Measurements from ENCODE around the gene CALML5.

DNA sequence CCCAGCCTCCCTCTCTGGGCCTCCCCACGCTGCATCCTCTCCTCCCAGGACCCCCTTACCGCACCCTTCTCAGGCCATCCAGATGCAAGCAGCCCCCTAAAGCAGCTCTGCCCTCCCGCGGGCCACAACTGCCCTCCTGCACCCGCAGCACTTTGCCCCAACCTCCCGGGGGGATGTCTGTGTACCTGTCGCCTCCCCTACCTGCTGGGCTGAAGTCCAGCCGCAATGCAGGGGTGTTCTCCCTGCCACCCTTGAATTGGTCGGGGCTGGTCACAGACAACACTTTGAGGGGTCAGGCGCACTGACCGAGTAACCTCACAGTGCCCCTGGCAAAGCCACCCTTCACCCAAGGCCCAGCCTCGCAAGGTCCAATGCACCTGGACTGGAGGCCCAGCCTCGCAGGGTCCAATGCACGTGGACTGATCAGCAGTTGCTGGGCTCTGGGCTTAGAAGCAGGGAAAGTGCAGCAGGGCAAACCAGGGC lies 8.3 kb upstream of the CALML5 start:
- TF ChIP-seq, protein P1, sequence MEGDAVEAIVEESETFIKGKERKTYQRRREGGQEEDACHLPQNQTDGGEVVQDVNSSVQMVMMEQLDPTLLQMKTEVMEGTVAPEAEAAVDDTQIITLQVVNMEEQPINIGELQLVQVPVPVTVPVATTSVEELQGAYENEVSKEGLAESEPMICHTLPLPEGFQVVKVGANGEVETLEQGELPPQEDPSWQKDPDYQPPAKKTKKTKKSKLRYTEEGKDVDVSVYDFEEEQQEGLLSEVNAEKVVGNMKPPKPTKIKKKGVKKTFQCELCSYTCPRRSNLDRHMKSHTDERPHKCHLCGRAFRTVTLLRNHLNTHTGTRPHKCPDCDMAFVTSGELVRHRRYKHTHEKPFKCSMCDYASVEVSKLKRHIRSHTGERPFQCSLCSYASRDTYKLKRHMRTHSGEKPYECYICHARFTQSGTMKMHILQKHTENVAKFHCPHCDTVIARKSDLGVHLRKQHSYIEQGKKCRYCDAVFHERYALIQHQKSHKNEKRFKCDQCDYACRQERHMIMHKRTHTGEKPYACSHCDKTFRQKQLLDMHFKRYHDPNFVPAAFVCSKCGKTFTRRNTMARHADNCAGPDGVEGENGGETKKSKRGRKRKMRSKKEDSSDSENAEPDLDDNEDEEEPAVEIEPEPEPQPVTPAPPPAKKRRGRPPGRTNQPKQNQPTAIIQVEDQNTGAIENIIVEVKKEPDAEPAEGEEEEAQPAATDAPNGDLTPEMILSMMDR (conservative IDR thresholded peaks at IDR 0.05; ENCODE audit: low read depth, low read length): no peak
- no peak for TF ChIP-seq EZH2 (IDR thresholded peaks at IDR 0.05; ENCODE audit: borderline replicate concordance, low read depth, low read length, poor library complexity, severe bottlenecking)

Measured in A673 (cell line).